CMK (cell line): ENCODE results near the gene CNMD.

Experiments used
- DNase-seq: peaks from one replicate; pipeline ENCODE4 v3.0.0-alpha.2; 2010; ENCODE audit warnings: low read depth

The CNMD gene

DNA sequence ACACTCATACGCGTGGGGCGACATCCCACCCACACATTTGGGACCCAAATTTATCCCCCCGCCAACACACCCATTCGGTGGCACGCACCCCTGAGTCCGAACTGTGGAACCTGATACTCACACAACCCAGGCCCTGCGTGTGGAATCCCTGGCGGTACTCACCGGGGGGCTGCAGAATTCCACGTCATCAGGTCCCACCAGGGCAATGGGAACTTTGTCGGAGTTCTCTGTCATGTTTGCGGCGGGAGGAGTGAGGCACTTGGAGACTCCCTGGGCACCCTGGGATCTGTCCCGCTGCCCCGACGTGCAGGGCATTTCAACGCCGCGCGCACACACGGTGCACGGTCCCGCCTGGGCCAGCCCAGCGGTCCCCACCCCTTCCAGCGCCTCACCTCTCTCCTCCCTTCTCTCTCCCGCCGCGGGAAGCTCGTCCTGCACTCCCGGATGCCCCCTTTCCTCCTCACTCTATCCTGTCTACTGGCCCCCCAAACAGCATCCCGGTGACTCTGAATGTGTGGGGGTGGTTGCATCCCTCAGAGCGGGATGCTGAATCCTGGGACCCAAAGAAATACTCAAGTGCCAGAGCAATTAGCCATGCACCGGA is at the start of gene CNMD:
Gene CNMD (minus strand): TSS at position 353 of the 604 bp plus-strand sequence. CDS start 119 bp downstream, at position 234.
- DNase-seq = no peak

DNA sequence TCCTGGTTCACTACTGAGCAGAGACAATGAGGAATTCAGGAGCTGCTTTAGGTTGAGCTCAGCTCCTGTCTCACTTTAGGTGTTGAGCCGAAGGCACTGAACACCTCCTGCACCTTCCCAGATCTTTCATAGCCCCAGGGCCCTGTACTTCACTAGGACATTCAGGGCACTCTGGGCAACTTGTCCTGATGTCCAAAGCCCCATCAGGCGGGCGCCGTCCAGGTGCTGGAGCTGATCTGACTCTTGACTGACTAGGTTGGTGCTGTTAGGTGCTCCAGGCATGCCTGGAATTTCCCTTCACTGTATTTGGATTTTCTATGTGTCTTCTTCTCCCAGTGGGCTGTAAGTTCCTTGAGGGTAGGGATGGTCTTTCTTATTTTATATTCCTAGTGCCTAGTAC is 48.4 kb upstream of the CNMD start:
- no peak for DNase-seq

DNA sequence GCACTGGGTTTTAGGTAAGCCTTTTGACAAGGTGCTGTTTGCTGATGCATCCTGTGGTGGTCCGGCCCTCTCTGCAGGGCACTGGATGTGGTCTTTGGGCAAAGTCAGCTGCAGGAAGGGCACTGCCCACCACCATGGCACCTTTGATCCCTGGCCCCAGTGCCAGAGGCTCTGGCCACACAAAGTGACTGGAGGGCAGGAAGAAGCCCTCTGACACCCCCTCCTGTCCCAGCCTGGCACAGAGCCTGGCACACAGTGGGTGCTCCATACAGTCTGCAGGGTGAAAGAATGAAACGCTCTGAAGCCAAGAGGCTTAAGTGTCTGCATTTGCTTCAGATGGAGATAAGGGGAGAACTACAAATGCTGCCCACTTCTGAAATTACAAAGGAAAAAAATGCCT is 47.6 kb upstream of the CNMD start:
- no peak for DNase-seq

DNA sequence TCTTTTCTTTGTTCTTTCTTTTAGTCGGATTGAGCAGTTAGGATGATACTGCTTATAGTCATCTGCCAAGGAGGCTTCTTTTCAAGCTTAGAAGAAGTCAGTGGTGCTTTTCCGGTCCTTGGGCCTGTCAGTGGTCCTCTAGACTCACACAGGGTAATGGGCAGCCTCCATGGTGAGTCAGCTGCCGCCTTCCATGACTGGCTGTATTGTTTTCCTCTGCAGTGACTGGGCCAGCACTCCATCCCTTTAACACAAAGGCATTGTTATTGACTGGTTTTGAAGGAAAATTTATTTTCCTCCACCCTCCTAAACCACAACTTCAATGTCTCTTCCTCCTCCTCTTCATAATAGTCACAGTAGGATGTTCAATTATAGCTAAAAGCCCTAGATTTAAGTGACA is 47.1 kb upstream of the CNMD start:
- DNase-seq = no peak

DNA sequence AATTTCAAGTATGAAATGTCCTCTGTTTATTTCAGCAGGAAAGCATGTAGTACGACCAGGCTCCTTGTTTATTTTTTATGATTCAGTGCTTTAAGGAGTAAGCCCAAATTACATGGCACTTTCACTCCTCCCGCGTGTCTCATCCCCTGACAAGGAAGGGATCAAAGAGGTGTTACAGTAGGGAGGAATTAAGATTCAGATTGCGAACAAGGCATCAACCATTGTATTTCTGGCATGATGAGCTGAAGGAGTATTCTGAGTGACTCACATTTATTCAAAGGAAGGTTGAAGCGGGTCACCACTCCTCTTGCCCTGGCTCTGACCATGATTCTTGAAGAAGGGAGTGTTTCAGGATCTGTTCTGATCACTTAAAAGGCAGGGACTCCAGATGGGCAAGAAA is 46.1 kb upstream of the CNMD start:
- no peak for DNase-seq

DNA sequence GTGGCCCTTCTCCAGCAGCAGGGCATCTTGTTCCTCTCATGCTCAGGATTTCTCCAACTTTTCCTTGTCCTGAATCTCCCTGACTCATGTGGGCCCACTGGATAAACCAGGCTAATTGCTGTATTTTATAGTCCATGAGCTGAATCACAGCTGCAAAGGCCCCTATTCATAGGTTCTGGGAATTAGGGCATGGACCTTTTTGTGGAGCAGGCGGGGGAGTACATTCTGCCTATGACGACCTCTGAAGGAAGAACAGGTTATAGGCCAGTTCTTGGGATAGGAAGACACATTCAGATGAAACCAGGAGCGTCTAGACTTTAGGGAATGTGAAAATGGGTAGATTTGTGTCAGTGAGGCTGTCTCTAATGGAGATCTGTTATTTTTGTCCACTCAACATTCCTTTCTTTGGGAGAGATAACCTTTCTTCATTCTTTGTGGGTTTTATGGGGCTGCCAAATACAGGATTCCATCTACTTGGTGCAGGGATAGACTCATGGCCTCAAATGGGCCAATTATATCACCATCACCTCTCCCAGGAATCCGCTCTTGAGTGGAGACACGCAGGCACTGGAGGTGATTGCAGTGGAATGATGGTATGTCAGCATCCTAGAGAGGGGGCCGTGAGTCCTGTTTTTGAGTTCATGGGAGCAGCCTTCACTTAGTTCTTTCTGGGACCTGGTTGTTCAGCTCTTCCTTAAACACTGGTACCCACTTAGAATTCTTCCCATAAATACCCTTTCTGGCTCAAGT is 45.1 kb upstream of the CNMD start:
- DNase-seq = no peak

DNA sequence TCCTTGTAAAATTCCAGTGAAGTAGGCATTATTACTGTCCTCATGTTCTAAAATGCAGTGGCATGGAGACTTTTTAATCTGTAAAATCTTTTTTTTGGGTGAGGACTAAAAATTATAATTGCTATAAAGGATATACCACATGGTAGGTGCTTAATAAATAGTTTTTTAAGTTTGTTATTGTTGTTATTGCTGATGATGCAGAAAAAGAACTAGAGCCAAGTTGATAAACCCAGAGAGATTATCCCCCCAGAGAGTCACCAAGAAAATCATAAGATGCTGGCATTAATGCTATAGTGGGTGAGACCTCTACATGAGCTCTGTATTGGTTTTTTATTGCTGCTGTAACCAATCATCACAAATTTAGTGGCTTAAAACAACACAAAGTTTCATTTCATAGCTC is 44.3 kb upstream of the CNMD start:
- no peak for DNase-seq

DNA sequence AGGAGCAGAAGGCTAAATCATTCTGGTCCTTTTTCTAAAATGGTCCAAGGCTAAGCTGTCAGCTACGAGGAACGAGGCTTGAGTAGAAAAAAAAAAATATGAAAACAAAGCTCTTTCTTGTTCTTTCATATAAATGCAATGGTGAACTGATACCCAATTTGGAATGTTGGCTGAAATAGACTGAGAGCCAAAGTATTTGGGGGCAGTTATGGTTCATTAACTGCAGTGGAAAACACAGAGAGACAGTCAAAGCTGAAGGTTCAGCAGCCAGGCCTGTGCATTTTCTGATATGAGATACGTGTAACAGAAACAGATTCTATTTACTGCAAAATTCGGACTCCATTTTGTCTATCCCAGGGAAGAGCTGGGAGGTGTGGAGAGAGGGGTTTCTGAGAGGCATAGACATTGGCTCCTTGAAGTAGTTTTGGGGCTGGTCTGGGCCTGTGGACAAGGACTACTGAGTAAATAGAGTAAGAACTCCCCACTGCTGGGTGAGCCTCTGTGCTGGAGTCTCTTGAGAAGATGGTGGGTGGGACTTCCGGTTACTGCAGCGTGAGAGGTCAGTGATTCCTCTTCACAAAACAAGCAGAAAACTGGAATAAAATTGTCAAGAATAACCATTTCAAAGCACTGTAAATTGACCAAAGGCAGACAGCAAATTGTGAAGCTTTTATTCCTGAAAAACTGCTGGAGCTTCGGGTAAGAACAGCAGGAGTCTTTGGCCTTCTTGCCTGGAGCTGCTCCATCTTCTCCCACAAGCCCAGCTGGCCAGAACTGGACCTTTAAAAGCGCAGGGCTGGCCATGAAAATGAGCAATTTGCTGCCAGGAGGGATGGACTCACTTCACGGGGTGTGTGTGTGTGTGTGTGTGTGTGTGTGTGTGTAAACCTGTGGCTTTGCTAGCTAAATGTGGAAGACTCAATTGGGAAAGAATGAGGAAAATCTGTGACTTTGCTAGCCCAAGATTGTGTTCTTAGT is 43.1 kb upstream of the CNMD start:
- no peak for DNase-seq

DNA sequence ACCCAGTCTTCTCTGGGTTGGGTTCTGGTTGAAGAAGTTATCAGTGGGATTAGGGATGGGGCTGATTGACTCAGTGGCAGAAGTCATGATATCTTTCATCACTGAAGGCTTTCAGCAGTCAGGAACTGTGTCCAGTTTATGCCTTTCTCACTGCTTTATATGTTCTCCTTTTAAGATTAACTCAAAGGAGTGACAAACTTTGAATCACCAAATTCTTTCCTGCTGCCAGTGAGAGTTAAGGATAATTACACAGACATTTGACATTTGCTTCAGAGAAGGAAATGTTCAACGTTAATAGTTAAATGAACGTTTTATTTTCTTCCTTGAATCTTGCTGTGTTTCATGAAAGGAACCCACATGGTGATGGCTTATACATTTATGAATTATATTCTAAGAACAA is 41.0 kb upstream of the CNMD start:
- no peak for DNase-seq

DNA sequence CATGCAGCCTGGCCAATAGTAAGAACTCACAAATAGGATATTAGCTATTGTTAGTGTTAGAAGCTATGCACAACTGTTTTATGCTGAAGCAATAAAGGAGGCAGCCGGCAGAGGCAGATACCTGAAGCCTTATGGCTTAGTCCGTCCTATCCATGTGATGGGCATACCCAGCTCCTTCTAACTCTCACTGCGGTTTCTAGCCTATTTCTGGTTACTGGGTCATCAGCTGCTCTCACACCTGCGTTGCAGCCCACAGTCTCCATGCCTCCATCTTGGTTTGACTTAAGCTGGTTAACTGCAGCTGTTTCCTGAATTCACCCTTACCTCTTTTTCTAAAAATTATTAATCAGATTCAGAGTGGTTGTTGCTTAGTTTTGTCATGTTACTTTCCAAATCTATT is 40.5 kb upstream of the CNMD start:
- no peak for DNase-seq

DNA sequence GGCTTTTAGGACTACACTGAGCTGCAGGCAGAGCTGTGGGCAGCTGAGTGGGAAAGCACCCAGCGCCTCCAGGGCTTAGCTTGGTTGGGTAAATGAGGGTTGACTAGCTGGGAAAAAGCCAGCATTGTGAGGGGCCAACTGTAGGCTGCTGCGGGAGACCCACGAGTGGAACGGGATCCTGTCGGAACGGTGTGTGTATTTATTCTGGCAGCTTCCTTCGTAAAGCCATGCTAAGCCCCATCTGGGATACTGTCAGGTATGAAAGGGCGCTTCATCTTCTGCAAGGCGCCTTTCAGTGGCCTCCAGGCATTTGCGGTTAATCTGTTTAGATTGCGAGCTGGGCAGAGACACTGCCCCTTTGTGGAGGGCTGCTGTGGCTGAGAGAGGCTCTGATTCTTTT is 39.5 kb upstream of the CNMD start:
- DNase-seq = no peak

DNA sequence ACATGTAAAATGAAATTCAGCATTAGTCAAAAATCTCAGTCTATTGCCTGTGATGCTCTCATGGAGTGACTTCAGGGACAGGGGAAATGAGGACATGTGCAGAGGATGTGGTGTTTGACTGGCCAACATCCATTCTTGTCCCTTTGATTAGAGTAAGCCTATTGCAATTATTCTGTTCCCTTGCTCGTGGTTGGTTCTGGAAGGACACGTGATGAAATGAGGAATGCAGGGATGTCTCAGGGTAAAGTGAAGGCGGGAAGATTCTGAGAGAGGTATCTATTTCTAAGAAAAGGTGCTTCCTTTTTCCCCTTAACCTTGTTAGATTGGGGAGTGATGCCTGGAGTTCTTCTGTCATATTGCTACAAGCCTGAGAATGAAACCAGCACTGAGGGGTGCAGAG is 37.1 kb upstream of the CNMD start:
- no peak for DNase-seq

DNA sequence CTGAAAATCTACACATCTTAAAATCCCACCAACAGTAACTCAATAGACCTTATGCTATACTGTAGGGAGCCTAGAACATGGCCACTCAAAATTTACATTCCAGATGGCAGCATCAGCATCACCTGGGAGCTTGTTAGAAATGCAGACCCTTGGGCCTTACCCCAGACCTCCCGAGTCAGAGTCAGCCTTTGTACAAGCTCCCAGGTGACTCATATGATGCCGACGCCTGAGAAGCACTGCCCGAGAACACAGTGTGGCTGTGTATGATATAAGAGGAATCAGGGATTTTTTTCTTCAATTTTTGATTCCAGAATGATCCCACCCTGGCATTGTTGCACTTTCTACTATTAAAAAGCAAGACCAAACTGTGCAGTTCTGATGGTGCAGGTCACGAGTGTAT is 35.9 kb upstream of the CNMD start:
- no peak for DNase-seq

DNA sequence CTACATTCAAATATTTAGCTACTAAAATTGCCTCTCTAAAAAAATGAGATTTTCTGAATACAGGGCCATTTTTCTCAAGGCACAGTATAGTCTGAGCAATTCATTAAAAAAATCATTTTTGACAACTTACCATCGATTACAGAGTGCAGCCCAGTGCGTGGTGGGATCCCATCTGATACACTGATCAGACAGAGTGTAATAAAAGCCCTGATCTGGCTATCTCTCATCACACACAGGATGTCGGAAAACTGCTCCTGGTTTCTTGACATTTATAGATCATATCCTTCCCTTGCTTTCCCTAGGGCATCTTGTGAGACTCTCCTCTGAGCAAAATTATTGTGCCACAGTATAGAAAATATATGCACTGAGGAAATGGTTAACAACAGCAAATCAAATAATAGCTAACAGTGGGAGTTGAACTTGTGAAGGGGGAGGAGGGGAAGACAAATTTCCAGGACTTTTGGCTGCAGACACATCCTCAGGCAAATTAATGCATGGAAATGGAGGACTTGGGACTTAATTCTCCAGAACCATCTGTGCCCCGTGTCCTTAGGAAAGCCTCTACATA is 28.4 kb upstream of the CNMD start:
- no peak for DNase-seq

DNA sequence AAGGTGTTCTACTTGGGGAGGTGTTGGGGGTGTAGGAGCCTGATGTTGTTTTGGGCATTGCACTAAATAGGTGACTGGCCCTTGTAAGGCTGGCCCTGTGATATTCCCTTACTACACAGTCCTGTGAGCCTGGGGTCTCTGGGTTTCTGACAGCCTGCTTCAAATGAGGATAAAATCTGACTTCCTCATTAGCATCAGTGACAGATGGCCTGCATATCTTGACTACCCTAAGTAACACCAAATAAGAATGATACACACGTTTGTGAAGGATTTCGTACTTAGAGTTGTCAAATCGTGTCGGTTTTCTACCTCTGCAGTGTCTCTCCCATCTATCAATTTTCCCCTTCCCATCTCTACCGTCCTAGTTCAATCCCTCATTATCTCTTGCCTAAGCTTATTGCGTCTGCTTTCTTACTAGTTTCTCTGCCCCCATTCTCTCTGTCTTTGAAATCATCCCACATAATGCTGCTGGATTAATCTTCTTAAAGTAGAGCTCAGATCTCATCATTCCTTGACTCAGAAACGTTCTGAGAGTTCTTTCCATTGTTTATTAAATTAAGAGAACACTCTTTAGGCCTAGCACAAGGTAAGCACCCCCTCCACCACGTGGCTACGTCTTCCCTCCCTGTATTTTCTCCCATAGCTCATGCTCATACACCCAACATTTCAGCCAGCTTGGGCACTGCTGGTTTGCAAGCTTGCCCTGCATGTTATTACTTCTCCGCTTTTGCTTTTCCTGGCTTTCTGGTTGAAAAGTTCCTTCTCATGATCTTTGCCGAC is 26.2 kb upstream of the CNMD start:
- no peak for DNase-seq

DNA sequence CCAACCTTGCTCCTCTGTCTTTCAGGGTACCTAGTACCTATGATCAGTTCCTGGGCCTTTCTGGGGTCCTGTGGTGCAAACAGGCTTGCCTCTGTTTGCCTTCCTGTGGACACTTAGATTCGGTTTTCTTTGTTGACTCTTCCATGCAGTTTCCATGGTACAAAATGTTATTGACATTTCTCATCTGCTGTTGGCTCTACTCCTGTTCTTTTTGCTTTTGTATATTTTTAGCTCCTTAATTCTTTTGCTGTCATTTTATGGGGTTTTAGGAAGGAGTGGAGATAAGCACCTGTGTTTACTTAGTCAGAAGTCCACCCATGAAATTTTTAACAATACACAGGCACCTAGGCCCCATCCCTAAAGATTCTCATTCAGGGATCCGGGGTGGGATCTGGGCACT is 20.5 kb upstream of the CNMD start:
- no peak for DNase-seq

DNA sequence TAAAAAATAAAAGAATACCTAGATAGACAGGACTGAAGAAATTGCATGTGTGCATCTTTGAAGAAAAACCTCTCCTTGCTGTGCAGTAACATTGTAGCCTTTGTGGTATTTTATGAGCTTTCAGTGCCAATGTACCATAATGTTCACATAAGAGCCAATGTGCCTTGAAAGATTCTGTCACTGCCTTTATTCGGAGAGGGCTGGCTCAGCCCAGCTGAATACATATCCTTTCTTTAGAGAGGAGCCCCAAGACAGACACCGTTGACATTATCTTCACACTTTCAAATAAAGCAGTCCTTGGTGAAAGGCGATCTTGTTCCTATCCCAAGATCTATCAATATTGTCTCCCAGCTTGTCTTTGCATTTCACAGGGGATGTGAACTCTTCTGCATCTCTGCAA is 18.5 kb upstream of the CNMD start:
- DNase-seq = no peak

DNA sequence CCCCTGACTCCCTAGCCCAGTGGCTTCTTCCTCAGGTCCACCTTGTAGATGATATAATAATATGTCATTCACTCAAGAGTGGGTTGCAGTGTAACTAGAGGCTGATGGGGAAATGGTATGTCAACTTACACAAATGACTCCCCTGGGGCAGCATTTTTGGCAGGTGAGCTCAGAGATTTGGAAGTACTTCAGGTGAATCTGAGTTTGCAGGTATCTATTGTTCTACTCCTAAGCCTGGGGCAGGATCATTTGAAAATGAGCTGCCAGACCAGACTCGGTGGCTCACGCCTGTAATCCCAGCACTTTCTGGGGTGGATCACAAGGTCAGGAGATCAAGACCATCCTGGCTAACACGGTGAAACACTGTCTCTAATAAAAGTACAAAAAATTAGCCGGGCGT is 11.6 kb upstream of the CNMD start:
- DNase-seq = no peak

DNA sequence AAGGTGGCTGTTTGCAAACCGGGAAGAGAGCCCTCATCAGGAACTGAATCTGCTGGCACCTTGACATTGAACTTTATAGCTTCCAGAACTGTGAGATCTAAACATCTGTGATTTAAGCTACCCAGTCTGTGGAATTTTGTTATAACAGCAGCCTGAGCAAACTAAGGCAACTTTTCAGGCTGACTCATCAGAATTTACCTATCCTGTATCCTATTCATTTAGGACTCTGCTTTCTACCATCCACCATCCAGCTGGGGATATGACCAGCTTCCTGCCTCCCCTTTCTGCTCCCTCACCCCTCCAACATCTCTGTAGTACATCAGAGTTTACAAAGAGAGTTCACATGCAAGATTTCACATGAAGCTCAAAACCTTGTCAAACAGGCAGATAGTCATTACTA is 11.1 kb upstream of the CNMD start:
- DNase-seq = no peak

DNA sequence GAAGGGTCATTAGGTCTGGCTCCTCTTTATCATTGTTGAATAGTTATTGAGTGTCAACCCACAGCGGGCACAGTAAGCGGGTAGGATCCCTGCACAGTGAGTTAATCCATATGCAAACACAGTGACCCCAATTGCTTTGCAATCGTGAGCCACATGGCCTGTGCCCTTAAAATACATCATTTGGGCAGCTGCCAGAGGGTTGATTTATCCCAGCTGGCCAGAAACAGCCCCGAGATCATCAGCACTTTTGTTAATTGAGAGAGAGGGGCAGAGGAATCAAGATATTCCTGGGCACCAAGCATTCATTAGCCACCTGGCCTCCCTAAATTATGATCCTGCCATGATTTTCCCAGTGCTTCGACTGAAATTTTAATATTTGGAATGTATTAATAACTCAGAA is 9.8 kb upstream of the CNMD start:
- DNase-seq = no peak

DNA sequence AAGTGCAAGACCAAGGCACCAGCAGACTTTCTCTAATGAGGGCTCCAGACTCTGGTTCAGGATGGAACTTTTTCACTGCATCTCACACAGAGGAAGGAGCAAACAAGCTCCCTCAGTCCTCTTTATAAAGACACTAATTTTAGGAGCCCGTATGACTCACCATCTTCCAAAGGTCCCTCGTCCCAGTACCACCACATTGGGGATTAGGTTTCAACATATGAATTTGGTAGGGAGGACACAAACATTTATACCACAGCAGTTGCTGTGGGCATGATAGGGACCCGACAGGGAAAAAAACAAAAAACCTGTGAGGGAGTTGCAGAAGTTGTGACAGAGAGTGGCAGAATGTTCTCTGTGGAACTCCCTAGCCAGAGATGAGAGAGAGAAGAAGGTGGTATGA is 6.5 kb upstream of the CNMD start:
- no peak for DNase-seq

DNA sequence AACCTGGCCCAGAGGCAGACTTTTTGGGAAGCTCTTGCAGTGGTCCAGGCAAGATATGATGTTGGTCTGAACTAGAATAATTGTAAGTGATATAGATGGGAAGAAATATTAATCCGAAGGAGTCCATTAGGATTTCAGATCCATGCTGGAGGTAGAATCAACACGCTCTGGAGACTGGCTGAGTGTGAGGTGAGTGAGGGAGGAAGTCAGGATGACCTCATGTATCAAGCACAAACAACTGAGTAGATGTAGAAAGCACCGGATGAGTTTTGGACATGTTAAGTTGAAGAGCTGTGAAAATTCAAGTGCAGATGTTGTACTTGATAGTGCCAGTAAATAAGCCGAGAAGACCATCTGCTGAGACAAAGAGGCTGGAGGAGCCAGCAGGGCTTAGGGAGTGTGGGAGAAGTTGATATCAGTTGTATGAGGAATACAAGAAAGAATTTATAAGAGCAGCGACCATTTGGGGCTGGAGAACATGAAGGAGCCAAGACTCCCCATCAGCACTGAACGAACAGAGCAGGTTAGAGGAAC is 5.3 kb upstream of the CNMD start:
- DNase-seq = no peak
